HG03066 (cell line): ENCODE data around the gene KCNJ3.

Experiments
- ATAC-seq: cut with Tn5 transposase; IDR thresholded peaks from one replicate; pipeline ENCODE4 v1.9.1; 2021; ENCODE audit warnings: low read depth; ENCODE audit not compliant: unreplicated experiment

KCNJ3 gene, protein sequence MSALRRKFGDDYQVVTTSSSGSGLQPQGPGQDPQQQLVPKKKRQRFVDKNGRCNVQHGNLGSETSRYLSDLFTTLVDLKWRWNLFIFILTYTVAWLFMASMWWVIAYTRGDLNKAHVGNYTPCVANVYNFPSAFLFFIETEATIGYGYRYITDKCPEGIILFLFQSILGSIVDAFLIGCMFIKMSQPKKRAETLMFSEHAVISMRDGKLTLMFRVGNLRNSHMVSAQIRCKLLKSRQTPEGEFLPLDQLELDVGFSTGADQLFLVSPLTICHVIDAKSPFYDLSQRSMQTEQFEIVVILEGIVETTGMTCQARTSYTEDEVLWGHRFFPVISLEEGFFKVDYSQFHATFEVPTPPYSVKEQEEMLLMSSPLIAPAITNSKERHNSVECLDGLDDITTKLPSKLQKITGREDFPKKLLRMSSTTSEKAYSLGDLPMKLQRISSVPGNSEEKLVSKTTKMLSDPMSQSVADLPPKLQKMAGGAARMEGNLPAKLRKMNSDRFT

DNA sequence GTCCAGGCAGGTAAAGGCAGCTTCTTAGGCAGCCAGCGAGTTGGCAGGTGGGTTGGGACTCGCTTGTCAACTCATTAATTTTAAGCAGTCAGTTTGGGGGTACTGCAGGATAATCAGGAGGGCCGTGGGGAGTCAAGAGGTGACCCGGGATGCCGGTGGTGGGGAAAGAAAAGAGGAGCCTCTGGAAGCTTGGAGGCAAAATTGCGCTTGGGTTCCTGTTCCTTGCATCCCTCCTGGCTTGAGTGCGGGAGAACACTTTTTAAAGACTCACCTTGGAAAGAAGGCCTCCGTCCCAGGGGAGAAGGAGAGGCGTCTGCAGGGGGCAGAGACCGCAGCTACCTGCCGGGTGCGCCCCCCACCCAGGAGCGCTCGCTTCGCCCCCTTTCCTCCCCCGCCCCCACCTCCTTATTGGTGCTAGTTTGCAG is at the start of gene KCNJ3:
Gene KCNJ3, plus strand, starts transcription at position 400 of the 425 bp plus-strand sequence. CDS start 81 bp downstream, outside the sequence.
- ATAC-seq = no peak

DNA sequence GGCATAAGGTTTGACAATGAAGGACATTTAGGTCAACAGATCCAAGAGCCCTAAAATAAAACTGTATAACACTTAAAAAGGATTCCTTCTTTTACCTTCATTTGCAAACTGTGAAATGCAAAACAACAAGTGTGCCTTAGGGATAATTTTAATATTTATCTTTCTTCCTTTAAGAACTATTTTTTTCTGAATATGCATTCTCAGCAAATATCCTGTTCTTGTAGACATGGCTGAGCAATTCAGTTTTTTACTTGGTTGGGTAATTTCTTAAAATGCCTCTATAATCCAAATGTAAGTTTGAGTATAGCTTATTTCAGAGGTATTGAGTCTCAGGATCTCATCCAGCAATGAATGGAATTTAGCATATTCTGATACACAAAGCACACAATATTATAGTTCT is 43.0 kb upstream of the KCNJ3 start:
- ATAC-seq = no peak

DNA sequence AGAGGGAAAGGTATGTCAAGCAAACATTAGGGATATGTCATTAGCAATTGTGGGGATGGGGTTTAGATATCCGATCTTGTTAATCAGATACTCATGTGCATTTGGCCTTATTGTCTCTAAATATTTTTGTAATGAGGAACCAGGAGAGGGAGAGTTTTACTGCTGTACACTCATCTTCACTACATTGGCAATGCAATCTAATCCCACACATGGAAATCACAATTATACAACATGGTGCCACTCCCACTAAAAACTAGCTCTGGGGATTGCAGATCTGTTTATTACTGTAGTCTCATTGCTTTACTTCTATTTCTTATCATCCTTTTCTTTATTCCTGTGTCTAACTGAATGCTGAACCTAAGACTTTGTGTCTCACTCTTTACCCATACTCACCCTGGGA is 39.6 kb upstream of the KCNJ3 start:
- no peak for ATAC-seq

DNA sequence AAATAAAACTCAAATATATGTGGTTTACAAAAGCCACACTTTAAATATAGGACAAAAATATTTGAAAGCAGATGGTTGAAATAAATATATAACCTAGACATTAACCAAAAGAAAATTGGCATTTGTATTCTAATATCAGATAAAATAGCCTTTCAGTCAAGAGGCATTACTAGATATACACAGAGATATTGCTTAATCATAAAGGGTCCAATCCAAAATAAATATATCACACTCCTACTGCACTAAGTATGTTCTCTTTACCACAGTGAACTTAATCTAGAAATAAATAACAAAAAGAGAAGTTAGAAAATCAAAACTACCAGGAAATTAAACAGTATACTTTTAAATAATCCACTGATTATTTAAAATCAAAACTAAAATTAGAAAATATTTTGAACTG is 34.2 kb upstream of the KCNJ3 start:
- ATAC-seq = no peak

DNA sequence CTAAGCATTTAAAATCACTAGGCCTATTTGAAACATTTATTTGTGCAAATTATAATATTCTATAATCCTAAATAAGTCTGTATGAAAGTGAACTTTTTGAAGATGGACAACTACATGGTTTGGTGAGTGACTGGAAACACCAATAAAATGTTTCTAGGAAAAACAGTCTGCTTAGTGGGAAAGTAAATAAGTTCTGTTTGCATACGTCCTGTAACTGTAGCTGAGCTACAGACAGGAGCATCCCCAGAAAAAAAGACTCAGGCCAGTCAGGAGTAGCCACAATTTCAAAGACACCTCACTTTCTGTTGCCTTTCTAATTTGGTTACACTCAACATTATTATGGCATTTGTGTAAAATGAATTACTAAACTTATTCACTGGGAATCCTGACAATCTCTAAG is 28.4 kb upstream of the KCNJ3 start:
- no peak for ATAC-seq

DNA sequence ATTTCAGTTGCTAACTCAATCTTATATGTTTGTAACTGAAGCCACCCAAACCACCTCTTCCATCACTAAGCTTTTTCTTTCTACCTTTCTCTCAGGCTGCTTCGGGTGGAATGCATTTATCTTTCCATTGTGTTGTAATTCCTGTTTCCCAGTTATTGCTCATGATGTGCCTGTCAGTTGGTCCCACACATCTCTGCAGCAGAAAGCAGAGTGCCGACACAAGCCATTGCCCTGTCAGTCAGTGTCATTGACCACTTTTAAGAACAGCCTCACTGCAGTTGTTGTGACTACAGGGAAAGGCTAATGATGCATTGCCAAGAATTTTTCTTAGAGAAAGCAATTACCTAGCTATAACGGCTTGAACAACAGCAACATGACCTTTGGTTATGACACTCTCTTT is 24.8 kb upstream of the KCNJ3 start:
- ATAC-seq = no peak

DNA sequence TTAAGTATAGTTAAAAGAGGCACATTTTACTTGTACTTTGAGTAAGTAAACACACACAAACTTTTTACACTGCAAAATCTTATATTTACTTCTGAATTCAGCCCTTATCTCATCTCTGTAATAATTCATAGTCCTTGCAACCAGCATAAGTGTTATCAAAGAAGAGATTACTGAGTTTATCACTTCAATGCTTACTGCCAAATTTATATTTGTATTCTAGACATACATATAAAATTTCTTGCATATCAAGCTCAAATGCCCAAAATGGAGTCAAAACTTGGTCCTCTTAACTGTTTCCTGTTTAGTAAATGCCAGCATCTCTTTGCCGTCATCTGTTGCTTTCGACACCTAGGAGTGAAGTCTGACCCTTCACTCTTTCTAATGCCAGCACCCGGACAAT is 21.1 kb upstream of the KCNJ3 start:
- no peak for ATAC-seq

DNA sequence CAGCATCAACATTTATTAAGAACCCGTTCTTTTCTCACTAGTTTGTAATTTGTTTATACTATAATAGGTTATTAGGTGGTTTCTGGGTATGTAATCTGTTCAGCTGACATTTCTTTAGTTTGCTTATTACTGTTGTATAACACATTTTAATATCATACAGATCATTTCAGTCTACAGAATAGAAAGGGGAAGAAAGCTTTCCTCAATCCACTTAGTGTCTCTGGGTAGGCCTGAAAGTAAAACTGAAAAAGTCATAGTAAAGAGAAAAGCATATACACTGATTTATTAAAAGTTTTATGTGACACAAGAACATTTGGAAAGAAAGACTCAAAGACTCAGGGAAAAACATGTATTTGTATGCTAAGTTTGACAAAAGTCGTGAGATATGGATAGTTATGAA is 16.8 kb upstream of the KCNJ3 start:
- no peak for ATAC-seq

DNA sequence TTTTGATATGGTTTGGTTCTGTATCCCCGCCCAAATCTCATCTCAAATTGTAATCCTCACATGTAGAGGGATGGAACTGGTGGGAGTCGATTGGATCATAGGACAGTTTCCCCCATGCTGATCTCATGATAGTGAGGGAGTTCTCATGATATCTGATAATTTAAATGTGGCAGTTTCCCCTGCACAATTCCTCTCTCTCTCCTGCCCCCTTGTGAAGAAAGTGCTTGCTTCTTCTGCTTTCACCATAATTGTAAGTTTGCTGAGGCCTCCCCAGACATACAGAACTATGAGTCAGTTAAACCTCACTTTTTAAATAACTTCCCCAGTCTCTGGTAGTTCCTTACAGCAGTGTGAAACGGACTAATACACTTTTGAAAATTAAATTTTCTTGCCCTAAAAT is 12.3 kb upstream of the KCNJ3 start:
- ATAC-seq = no peak

DNA sequence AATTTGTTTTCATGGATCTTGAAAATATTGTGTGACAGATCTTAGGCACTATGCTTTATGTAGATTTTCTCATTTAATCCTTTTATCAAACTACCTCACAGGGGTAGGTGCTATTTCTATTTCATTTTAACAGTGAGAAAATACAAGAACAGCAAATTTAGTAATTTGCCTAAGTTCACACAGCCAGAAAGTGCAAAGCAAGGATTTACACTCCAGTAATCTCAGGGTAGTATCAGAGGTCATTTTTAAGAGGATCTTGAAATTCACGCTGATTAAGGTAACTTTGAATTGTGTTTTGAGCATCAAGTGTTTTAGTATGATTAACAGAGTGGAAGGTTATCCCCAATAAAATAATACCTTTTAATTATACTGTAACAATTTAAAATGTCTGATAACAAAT is 10.1 kb upstream of the KCNJ3 start:
- ATAC-seq = no peak

DNA sequence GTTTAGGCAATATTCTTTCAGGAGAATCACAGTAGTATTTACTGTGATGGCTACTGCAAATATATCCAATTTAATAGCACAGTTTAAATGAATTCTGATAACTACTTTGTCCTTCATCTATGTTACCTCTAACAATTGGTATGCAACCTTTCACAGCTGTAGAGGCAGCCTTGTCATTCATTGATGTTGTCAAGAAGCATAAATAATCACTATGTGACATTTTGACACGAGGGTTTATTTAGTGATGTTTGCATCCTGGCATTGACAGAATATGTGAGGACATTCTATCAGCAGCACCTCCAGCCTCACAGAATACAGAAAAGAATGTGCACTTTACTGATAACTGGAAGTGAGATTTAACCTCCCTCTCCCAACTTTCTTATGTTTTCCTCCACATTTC is 9.3 kb upstream of the KCNJ3 start:
- ATAC-seq = no peak

DNA sequence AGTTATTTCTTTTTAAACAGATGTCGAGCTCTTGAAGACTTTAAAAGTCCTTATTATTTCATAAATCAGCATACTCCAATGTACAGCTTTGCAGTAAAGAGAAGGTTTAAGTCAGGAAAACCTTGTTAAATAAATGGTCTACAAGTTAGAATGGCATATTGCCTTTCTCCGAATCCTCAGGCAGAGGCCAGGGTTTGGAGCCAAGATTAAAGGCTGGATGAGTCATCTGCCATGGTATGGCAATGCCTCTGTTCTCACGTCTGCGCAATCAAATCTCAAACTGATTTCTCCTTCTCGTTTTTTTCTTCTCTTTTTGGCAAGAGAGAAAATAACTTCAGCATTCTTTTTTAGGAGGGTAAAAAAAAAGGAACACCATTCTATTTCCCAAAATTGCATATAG is 5.6 kb upstream of the KCNJ3 start:
- no peak for ATAC-seq

DNA sequence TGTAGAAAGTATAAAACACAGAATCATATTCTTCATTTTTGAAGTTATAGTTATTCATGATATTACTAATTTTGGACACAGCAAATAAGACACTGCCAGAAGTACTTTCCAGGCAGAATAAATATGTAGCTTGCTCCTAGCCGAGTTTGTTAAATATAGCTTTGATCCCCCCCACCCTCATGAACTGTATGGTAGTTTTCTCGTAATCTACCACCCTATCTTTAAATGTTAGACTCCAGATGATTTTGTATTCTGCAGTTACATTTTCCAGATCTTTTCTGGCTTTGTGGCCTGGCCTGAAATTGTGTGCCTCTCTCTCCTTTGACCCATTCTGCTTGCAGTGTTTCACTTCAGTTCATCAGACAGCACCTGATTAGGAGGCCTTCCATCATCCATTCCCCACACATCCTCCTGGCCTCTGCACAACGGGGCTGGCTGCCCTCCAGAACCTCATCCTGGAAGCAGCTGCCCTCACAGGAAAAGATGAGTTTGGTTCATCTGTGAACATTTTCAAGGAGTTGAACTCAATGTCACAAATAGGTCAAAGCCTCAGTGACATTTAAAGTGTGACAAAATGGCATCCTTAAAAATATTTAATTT is 4.7 kb upstream of the KCNJ3 start:
- ATAC-seq = no peak

DNA sequence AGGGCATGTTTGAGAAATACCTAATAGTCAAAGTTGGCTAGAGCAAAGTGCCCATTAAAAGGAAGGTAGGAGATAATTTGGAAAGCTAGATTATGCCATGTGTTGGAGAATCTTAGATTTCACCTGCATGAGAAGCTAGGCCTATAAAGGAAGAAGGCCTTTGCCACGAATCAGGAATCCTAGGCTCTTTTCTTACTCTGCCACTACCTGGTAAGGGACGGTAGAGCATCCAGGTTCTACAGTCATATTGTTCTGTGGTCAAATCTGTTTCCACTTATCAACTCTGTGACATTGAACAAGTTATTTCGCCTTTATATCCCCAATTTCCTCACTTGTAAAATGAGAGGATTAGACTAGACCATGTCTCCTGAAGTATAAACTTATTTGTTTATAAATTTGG is 3.6 kb upstream of the KCNJ3 start:
- ATAC-seq = no peak

DNA sequence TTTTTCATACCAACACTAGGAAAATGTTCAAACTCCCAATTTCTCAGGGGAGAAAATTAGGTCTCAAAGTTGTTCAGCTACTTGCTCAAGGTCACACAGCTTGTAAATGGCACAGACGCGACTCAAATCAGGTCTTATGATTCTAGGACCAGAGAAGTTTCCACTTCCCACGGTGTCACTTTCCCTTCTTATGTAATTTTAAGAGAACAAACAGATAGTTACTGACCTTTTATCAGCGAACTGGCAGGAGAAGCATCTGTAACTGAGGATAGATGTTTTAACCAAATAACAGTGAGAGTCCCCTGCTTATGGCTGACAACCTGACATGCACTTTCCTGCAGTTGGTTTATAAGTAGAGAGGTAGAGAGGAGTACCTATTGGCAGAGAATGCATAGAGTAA is 2.1 kb upstream of the KCNJ3 start:
- no peak for ATAC-seq

DNA sequence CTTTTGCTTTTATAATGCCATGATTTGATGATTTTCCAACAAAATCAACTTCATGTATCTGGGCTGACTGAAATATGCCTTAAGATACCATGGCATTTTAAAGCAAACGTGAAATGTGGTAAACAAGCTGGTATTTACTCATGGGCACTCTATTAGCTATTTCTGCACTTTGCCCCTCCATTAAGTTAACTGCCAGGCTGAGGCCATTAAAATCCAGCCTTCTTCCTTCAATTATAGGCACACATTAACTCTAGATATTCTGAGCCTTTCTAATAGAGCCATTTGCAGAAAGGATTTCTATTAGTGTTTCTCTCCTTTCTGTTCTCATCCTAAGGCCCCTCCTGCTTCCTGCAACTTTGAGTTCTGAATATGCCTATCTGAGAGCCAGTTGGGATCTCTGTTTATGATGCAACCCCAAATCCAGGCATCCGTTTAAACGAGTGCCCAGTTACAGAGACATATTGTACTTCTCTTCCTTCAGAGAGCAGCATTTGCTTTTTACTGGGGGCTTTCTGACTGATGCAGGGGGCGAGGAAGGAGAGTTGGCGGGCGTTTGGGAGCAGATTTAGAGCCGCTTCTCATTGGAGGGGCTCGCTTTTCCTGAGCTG is 1.6 kb upstream of the KCNJ3 start:
- ATAC-seq = no peak

DNA sequence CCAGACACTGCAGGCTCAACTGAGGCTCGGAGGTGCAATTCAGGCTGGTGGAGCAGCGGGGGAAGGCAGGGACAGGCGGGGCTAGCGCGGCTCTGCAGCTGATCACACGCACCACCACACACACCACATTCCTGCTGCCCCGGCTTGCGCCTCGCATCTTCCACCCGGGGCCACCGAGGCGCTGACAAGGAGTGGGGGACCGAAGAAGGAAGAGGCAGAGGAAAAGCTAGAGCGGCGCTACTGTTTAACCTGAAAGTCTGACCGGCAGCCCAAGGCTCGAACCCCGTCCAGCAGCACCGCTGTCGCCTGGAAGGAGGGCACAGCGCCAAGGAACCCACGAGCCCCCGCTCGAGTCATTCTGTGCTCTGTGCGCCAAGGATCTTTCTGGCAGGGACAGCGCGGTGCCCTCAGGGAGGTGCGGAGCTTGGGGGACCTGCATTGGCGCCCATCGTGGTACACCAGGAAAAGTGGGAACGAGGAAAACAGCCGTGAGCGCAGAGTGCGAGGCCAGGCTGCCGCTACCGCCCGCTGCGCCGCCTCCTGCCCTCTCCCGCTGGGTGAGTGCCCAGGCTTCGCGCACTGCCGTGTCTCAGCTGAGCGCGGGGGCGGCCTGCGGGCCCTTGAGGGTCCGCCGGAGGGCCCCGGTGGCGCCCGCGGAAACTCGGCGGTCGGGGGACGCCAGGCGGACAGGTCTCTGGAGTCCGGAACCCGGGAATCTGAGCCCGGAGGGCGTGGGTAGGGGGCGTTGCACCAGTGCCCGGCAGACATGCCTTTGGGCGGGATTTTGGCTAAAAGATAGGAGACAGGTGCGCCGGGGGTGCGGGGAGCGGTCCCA is 860 bp upstream of the KCNJ3 start:
- no peak for ATAC-seq

DNA sequence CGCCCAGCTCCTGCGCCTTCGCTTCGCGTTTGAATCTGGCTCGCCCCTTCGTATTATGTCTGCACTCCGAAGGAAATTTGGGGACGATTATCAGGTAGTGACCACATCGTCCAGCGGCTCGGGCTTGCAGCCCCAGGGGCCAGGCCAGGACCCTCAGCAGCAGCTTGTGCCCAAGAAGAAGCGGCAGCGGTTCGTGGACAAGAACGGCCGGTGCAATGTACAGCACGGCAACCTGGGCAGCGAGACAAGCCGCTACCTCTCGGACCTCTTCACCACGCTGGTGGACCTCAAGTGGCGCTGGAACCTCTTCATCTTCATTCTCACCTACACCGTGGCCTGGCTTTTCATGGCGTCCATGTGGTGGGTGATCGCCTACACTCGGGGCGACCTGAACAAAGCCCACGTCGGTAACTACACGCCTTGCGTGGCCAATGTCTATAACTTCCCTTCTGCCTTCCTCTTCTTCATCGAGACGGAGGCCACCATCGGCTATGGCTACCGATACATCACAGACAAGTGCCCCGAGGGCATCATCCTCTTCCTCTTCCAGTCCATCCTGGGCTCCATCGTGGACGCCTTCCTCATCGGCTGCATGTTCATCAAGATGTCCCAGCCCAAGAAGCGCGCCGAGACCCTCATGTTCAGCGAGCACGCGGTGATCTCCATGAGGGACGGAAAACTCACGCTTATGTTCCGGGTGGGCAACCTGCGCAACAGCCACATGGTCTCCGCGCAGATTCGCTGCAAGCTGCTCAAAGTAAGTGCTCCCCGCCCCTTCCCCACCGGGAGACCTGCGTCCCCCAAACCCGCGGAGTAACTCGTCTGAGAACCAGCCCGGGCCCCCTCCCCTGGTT is 453 bp downstream of the KCNJ3 start:
- no peak for ATAC-seq

DNA sequence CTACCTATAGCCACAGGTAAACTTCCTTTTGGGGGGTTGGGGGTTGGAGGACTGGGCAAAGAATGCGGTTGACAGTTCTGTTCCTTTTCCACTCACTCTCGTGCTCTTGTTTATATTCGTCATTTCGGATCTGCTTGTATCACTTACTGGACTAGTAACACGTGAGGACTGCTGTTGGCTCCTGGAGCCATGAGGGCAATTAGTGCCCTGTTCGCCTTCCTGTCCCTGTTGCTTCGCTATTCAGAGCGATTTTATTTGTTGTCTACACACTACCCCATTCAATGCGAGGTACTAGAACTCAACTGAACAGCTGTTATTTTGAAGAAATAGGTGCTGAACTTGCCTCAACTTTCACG is 1.1 kb downstream of the KCNJ3 start:
- ATAC-seq = no peak

DNA sequence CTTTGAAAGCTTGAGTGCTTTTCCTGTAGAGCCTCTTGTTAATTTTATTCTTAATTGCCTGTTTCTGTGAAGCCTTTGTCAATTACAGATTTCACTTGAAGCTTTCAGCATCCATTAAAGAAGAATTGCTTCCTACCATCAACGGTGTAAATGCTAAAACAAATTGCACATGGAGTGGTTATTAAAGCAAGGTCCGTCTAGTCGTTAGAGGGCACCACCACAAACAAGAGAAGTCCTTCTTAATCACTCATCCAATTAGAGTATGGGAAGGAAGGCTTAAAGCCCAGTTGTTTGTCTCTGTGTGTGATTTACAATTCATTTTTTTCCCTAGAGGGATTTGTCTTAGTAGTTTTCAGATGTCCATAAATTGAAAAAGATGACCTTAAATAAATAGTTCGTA is 1.6 kb downstream of the KCNJ3 start:
- no peak for ATAC-seq
